K562 (cell line): Measurements from ENCODE around the gene HS3ST3A1. TPM values are rescaled to one million over a fixed set of nuclear protein-coding genes. Genes with fewer than 3 reads are reported as not detected.

Experiments used
- CCNT2 ChIP-seq: IDR thresholded peaks from 2 replicates; pipeline ENCODE4 v1.6.1; 2011; ENCODE audit warnings: borderline replicate concordance, low read depth, mild to moderate bottlenecking, moderate library complexity, mixed read lengths, low read length; ENCODE audit not compliant: insufficient read length; ENCODE audit errors: extremely low read depth
- CHD7 ChIP-seq: fragments of 200-600 bp; sonication (generic); IDR thresholded peaks from one replicate; pipeline ENCODE4 v1.6.1; 2012; ENCODE audit warnings: mild to moderate bottlenecking, low read depth, low read length, inconsistent platforms
- CREB5 ChIP-seq: fragments of 250-450 bp; sonication (Bioruptor Pico); IDR thresholded peaks from 2 replicates; pipeline ENCODE4 v1.5.0; 2020; ENCODE audit warnings: mild to moderate bottlenecking
- ESRRB ChIP-seq: fragments of 250-450 bp; sonication (Bioruptor Pico); IDR thresholded peaks from 2 replicates; pipeline ENCODE4 v1.5.0; 2020; ENCODE audit warnings: mild to moderate bottlenecking, moderate library complexity, borderline replicate concordance
- MCM3 ChIP-seq: fragments of 450-650 bp; IDR thresholded peaks from 2 replicates; pipeline ENCODE4 v1.6.1; 2016
- NCOR1 ChIP-seq: fragments of 450-650 bp; IDR thresholded peaks from 2 replicates; pipeline ENCODE4 v1.6.1; 2016; ENCODE audit warnings: mild to moderate bottlenecking, moderate library complexity
- POLR2H ChIP-seq: IDR thresholded peaks from 2 replicates; pipeline ENCODE4 v1.6.1; 2016; ENCODE audit warnings: missing genetic modification characterization, low read depth, mild to moderate bottlenecking, control low read depth, missing compliant biosample characterization, moderate library complexity
- SREBF1 ChIP-seq: fragments of 150-350 bp; IDR thresholded peaks from 2 replicates; pipeline ENCODE4 v1.6.1; 2014; ENCODE audit warnings: antibody characterized with exemption, low read depth, low read length, borderline replicate concordance
- TBP ChIP-seq: optimal IDR thresholded peaks from 2 replicates; pipeline ENCODE3; 2011; ENCODE audit warnings: low read depth, low read length, improper control_type of control experiment
- TSHZ1 ChIP-seq: fragments of 250-450 bp; sonication (Bioruptor Pico); IDR thresholded peaks from 2 replicates; pipeline ENCODE4 v1.4.0; 2020; ENCODE audit warnings: mild to moderate bottlenecking, moderate library complexity
- ZNF316 ChIP-seq: fragments of 450-650 bp; IDR thresholded peaks from 2 replicates; pipeline ENCODE4 v1.6.1; 2016
- polyA plus RNA-seq, 8 experiments: library from polyadenylated mRNA; depleted of rRNA in 4 of 8; stranded (reverse) in 5 of 8; unstranded in 3 of 8; fragments of >200 nt; fragmentation: Nextera tagmentation in 2 of 8; fragmentation: Illumina TruSeq in 1 of 8; extraction: Ambion mirVana in 2 of 8; extraction: Trizol in 1 of 8; gene quantifications; 2 replicates each; pipeline versions ENCODE4 v1.2.1 to v1.2.3, GENCODE V29; 2011 to 2014; ENCODE audit warnings: inconsistent platforms in 1 of 8, missing spikeins in 1 of 8
- total RNA-seq, 7 experiments: library from RNA; depleted of rRNA in 6 of 7; stranded (reverse); fragments of >200 nt in 6 of 7; fragmentation: Illumina TruSeq in 2 of 7; extraction: Trizol in 2 of 7; gene quantifications; 2 replicates each; pipeline versions ENCODE4 v1.2.1 to v1.2.3, GENCODE V29; 2011 to 2021; ENCODE audit warnings: low replicate concordance in 1 of 7

Gene HS3ST3A1
- total and polyA plus RNA-seq, 9 of the 15 experiments (the other 6 are each of a cell fraction or from before 2014, with no cell fraction given), result 0.25 to 14.8 (median 2.3) TPM

GRCh38 chr17:13600475-13601321, 1.0 kb downstream of the HS3ST3A1 start (continued):
- TF ChIP-seq POLR2H (tag) (no peak), CREB5 (no peak), ESRRB (CRISPR knock-in tag) (no peak), CCNT2 (peak; percentile 12), CHD7 (no peak), SREBF1 (no peak), TSHZ1 (no peak), ZNF316 (no peak), TBP (no peak), MCM3 (no peak), NCOR1 (no peak)
